Measurements from ENCODE around the gene LCE3E.

Gene LCE3E

GRCh38 chr1:152516082-152516481 is 50.5 kb downstream of the LCE3E start:
- no peak for DNase-seq (ENCODE audit: low read depth)
